Femur (tissue), 1 donor: ENCODE data around the gene STPG4.

Source experiments
- DNase-seq: peaks from one replicate; pipeline ENCODE4 v3.0.0-alpha.2; 2017

Gene STPG4

DNA sequence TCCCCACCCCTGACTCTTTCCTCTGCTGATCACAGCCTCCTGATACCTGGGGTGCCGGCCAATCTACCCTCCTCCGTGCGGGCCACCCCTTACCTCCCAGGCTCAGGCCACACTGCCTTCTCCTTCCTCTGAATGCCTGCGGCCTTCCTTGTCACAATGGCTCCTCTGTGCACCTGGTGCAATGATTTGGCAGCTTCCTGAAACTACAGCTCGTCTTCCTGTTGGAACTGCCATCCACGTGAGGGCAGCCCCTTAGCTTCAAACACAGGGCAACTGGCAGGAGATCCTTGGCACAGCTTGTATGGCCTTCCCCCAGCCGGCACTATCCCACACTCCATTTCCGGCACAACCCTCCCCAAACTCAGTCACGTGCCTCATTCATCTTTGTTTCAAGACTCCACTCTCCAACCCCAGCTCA lies 69.0 kb downstream of the STPG4 start:
- DNase-seq = no peak

DNA sequence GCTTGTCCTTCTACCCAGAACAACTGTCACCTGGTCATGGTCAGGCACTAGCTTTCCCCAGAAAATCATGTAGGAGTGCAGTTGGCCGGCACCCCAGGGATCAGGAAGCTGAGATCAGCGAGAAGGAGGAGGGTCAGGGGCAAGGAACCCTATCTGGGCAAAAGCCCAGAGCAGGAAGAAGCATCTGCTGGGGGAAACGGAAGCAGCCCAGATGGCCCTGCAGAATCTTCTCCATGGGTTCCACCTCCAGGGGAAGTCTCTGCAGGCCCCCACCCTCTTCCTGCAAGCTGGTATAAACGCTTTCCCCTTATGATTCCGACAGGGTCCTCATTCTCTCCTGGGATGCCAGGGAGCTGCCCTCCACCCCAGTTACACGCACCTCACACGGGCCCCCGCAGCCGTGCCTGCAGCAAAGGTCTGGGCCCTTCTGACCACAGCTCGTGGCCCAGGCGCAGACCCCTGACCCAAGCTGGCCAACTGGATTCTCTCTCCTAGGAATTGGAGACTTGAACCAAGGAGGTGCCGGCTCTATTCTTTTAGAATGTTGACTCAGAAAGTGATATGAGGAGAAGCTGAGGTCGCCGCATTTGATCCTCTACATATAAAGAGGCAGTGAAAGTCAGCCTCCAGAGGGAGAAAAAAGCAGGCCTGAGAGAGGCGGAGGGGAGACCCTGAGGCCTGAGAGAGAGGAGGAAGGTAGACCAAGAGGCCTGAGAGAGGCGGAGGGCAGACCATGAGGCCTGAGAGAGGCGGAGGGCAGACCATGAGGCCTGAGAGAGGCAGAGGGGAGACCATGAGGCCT lies 71.0 kb downstream of the STPG4 start:
- DNase-seq = peak; percentile 51

DNA sequence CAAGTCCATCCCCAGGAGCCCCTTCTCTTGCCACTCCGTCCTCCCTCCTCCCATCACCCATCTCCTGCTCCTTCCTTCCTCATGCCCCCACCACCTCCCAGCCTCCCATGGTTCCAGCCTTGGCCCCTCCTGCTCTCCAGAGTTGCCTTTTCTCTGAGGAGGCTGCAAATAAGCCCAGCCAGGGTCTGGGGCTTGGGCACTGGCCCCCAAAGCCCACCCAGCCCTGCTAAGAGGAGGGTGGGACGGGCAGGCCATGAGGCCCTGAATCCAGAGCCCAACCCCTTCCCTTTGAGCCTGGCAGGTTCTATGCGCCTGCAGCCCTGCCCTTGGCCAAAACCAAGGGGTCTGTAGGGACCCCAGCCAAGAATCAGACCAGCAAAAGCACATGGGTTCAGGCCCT lies 71.6 kb downstream of the STPG4 start:
- DNase-seq = no peak

DNA sequence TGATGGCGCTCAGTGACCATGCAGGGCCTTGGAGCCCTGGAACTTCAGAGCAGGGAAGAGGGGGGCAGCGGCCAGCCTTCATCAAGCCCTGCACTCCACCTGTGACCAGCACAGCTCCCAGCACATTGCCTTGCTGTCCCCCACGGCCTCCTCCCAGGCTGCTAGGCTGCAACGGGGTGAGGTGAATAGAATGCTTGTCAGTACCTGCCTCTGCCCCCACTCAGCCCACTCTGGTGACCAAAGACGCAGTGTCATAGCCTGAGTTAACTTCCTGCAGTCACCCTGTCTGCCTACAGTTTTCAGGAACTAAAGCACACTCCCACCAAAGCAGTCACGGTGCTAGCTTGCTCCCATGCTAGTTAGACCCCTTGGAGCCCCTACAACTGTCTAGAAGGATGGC lies 72.1 kb downstream of the STPG4 start:
- DNase-seq = no peak

DNA sequence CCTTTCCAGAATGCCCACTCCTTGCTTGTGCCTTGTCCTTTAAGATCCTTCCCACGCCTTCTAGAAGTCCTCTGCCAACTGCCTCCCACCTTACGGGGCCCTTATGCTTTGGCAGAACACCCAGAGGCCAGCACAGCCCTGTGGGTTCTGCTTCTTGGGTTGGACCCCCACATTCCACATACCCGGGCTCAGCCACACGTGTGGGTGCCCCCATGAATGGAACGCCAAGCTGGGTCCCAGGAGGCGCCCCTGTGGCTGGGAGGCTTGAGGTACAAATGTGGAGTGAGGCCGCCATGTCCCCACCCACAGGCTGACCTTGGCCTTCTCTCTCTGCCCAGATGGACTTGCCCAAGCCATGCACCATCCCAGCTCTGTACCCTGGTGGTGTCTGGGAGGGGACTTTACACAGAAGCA lies 74.2 kb downstream of the STPG4 start:
- DNase-seq = no peak

DNA sequence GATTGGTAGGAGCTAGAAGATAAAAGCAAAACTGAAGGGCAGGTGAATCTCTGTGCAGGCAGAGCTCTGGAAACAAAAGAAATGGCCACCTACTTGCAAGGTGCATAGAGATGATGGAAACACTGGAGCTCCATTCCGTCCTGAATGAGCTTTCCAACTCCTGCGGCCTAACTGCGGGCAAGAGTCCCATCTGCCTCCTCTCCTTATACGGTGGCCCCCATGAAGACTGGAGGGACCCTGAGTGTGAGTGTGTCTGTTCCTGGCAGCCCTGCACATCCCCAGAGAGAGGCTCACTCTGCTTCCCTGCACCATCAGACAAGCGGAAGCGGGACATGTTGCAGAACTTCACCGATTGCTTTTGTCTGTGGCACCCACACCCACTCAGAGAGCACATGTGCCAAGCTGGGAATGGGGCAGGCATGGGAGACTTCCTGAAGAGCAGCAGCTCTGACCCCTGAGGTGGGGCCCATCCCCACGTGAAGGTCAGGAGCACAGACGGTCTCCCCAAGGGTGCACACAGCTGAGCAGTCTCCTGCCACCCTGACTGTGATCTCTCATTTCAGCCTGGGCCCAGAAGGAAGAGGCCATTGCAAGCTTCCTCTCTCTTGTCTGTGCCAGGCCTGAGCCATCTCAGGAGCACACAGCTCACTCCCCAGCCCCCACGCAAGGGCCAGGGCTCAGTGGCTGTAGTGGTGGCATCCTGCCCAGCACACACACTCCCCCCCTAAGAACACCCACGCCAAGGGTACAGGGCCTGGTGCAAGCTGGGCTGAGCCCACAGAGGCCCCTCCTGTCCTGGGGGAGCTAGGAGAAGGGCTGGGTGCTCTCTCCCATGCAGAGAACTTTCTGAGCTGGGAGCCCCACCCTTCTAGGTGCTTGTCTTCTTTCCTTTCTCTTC lies 75.3 kb downstream of the STPG4 start:
- DNase-seq = no peak

DNA sequence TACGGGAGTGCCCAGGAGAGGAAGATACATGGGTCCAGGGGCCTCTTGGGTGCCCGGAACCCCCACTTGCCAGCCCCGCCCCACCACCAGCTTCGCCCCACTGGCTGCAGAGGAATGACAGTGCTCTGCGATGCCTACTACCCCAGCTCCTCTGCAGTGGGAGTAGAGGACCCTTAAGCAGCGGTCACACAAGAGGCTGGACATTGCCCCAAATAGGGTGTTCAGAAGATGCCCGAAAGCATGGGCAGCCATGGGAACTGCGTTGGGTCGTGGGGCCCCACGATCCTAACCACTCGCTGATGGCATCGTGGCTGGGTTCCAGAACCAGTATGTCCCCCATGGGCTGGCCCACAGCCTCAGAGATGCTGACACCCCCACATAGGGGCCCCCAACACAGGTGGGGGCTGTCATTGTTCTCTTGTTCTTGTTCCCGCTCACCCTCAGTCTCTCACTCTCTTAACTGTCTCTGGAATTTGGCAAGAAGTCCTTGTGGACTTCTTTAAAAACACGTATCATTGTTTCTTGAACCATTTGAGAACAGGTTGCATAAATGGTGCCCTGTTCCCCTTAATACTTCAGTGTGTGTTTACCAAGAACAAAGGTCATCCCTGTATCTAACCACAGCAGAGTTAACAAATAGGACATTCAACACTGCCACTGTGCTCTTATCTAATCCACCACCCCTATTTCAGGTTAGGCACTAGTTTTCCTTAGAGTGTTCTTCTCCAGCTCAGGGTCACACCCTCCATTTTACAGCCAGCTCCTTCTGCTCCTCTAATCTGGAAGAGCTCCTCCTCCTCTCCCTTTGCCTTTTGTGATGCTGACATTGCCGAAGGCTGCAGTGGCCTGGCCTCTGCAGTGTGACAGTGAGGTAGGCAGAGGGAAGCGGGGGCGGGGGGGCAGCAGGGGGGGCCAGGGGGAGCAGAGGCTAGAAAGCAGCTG lies 76.3 kb downstream of the STPG4 start:
- DNase-seq = no peak

DNA sequence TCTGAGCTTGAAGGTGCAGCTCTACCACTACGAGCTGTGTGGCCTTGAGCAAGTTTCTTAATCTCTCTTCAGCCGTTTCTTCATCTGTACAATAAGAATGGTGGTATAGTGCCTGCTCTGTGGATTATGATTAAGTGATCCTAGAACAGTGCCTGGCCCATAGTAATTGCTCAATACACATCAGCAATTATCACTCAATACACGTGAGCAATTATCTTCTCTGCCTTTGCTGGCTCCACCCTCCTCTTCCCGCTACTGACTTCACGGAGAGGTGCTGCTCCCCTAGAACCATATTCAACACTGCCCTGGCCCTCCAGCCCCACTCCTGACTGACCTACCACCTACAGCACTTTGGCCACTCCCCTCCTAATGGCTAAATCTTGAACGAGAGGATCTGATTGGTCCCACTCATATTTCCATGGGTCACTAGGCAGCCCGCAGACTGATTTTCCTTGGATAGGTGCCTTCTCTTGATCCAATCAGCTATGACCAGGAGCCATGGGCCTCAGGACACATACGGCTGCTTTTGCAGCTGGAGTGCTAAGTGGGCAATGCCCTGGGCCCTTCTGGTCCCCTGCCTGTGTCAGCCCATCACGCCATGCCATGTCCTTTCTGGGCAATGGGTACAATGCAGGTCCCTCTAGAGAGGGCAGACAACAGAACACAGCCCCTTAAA lies 77.5 kb downstream of the STPG4 start:
- DNase-seq = no peak

DNA sequence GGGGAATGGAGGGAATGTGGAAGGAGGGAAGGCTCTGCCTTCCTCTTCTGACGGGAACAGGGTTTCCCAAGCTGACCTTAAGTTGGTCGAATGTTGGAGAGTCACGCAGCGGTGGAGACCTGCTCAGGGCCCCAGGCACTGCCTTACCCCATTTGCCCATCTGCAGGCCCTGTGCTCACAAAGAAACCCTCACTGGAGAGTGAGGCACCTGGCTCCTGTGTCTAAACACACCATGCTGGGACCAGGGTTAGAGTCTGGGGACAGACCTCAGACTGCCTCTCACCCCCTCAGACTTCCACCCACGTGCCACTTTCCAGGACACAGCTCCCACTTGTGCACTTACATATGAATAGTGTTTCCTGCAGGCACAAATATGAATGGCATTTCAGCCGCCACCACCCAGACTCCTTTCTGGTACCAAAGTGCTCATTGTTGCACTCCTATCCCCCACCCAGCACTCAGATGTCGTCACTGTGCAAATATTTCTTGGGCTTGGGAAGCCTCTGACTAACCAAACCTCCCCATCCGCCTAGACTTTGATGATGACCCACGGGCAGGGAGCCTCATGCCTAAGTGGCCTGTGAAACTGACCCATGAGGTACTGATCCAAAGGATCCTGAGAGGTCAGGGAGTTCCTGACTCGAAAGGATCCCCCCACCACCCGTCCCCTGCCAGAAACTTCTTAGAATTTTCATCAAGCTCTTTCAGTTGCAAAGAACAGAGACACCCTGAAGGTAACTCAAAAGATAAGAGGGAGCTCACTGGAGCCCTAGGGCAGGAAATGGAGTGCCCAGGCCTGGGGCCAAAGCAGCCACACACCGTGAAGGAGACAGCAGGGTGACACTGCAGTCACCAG lies 78.3 kb downstream of the STPG4 start:
- DNase-seq = no peak

DNA sequence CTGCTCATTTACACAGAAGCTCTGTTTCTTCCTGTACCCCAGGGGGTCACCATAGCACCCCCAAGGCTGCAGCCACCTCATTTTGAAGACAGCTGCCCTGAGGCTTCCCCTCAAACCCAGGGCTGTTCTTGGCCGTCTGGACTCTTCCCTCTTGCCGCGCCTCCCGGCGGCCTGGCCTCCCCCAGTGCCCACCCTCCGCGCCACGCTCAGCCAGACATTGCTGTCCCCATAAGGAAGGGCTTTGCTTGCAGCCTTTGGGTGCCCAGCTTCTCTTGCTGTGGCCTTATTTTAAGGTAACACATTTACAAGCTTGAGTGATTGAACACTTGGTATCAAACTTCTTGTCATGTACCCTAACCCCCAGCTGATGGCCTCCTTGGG lies 79.0 kb downstream of the STPG4 start:
- DNase-seq = no peak

DNA sequence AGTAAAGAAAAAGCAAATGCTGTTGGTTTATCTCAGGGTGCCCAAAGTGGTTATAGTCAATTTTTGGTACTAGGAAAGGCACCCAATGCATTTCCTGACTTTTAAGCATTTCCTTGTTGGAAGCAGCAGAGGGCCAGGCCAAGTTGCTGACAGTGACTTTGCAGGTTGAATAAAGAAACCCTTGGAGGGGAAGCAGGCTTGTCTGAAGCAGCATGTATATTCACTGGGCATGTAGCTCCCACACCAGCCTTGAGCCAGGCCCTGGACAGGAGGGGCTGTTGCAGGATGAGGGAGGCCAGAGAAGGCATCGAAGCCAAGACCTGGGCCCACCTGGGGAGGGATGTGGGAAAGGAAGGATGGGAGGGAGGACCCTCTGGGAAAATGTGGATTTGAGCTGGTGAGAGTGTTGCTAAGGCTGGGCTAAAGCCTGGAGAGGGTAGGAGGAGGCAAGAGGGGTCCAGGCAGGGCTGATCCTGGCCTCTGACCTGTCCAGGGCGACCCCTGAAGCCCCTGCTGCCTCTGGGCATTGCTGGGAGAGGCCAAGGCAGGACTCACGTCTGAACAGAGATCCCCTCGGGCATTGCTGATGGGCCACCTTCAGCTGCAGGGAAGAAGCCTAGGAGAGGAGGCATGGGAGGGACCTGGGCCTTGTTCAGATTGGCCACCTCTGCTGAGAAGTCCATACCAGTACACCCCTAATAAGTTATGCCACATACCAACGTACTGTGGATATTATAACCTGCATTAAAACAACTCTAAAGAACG lies 79.6 kb downstream of the STPG4 start:
- DNase-seq = no peak

DNA sequence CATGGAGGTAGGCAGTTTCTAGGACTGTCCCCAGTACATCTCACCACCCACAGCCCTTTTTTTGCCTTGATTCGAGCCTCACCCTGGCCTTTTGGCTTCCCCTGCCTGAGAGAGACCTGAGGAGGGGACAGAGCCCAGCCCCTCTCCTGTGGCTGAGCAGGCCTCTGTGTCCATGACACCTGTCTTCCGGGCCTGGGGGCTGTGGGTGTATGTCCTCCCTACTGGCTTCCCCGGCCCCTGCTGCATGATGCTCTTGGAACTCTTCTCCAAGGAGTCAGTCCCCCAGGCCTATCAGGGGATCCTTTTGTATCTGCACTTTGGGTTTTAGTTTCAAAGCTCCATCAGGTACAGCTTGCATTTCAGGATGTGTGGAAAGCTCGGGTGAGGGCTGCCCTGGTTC lies 80.4 kb downstream of the STPG4 start:
- no peak for DNase-seq

DNA sequence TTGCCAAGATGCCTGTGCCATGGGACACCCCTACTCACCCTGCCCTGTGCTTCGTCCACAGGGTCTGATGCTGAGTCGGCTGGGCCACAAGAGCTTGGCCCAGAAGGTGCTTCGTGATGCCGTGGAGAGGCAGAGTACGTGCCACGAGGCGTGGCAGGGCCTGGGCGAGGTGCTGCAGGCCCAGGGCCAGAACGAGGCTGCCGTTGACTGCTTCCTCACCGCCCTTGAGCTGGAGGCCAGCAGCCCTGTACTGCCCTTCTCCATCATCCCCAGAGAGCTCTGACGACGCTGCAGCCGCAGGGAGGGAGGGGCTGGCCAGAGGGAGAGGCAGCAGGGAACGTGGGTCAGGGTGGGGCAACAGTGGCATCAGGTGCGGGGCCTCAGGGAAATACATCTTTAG lies 81.5 kb downstream of the STPG4 start:
- DNase-seq = no peak

DNA sequence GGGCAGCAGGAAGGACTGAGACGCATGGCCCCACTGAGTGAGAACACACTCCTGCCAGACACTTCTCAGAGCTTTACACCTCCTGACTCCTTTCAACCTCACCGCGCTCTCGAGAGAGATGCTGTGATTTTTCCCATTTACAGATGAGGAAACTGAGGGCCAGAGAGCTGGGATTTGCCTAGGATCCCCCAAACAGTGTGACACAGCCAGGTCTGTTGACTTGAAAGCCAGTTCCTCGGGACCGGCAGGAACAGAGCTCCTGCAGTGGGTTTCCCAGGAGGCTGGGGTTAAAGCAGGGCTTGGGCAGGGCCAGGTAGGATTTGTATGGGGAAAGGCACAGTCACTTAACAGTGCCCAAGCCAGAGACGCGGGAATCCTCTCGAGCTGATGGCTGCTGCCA lies 81.9 kb downstream of the STPG4 start:
- no peak for DNase-seq

DNA sequence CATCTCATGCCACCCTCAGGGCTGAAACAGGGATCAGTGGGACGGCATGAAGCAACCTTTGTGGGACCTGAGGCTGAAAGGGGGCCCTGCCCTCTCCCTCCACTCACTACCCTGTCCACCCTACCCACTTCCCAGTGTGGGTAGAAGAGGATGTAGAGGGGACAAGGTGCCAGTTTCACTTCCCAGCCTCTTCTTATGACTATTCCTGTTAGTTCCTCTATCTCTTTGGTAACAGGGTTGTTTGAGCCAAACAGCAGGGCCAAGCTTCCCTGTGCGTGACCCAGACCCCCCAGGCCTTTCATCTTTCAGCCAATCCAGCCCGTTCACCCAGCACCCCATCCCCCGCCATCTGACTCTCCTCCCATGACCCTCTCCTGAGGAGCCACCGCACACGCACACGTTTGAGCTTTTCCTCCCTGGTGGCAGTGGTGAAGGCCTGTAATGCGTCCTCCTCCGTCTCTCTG lies 82.3 kb downstream of the STPG4 start:
- DNase-seq = peak; percentile 65

DNA sequence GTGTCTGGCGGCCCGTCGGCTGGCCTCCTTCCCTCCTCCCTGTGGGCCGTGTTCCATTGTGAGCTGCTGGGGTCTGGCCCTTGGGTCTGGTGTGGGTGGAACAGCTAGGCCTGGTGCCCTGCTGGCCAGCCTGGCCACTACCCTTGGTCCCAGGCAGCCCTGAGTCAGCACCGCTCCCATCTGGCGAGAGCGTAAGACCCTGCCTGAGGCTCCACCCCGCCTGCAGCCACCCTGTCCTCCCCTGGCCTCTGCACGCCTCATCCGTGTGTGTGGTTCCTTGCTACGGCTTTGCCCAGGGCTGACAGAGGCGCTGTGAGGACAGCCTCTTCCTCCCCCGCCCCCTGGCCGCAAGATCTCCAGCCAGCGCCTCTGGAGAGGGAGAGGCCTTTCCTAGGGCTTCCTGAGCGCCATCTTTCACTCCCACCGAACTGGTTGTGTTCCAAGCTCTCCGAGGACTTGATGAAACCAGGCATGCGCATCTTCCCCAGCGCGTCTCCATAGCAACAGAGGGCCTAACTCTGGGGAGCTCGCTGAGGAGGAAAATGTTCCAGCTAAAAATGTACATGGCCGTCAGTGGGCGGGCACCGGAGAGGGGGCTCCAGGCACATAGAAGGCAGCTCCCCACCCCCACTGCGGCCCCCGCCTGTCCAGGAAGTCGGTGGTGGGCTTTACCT lies 83.0 kb downstream of the STPG4 start:
- DNase-seq = peak; percentile 89

DNA sequence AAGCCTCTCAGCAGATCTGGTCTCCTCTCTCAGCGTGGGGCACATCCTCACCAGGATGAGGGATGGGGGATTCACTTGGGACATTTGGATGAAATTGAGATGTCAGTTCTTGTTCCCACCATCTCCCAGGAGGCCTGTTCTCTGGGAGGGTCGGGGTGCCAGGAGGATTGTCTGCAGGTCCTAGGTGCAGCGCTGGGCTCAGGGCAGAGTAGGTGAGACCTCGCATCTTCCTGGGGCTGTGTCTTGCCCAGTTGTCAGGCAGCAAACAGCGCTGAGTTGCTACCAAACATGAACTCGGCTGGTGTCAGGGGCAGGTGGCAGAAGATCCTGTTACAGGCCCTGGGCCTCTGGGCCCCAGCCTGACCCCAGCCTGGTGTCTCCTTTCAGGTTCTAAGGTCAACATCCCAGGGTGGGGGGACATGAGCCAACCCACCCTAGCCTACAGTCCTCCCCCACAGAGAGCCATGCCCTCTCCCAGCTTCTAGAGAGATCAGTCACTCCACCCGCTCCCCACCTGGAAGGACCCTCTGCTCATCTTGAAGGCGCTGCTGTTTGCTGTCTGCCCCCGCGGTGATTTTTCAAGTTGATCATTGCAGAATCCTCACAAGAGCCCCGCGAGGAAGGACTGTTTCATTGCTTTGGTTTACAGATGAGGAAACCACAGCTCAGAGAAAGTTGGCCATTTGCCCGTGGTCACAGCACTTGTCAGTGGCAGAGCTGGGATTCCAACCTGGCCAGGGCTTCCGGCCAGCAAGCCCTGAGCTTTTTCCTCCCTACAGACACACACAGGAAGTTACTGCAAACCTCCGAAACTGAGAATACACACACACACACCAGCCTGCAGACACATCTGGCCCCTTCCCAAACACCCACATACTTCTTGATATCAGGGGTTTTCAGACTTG lies 83.9 kb downstream of the STPG4 start:
- peak; percentile 82 for DNase-seq

DNA sequence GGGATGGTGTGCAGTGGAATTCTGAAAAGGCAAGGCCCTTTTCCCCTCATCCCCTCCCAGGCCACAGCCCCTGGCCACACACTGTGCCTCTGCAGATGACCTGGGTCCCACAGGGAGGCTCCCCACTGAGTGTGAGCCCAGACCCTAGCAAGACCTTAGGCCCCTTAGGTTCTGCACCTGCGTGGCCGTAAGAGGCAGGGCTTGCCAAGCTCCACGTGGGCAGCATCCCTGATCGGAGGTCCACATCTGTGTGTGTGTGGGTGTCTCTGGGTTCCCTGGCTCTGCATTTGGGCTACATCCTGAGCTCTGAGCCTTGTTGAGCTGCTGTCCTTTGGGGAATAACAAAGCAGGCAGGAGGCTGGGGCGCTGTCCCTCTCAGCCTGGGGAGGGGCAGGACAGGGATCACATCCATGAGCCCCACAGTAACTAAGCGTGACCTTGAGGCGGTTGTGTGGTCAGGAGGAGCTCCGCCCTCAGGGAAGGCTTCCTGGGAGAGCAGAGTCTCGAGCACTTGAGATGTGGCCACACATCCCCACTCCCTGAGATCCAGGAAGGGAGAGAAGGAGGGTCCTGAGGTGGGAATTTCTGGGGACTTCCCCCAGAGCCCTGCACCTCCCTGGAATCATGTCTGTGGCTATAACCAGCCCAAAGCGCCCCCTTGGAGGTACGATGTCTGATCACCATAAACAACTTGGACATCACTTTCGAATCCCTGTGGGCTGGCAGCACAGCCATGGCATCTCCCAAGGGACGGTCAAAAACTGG lies 84.8 kb downstream of the STPG4 start:
- no peak for DNase-seq
